ENCODE results near the gene SEC31A. TPM values are rescaled to one million over a fixed set of nuclear protein-coding genes. Genes with fewer than 3 reads are reported as not detected.
"Not testable (repeated sequence)": the region's sequence is repeated elsewhere in the genome, so short reads cannot be mapped to it uniquely, and the experiment has no call there.

The SEC31A gene
- total RNA-seq, 1 donor = 186 TPM

DNA sequence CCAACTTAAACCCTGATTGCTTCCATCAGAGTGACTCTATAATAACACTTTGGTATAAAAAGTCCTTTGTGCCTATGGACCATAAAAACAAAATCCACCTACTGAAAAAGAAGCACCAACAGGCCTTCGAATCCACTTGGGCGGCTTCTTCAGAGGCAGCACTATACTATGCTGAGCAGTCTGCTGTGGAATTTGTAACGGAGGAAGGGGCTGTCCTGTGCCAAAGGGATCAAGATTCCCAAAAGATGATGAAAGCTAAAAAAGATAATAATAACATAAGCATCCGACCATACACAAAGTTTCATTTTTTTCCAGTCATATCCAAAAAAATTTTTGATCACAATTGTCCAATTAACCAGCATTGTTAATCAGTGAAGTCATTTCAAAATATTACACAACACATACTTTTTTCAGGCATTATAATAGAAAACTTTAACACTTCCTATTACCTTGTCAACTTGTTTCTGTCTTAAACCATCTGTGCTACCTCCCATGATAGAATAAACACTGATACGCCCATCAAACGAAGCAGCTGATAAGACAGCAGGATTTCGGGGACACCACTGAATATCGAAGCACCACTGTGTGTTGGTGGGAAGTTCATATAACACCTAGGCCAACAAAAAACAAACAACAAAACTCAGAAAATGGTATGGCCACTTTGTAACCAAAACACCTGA, 24.1 kb downstream of the SEC31A start:
- Histone ChIP-seq H3K4me3 (ENCODE audit: low read length) (no peak overlapping the region), H3K9me3 (ENCODE audit: low read depth, low read length) (no peaks in the 10 kb centered on the region), H3K27me3 (ENCODE audit: insufficient read depth, low read length) (no peaks in the 10 kb centered on the region), H3K4me1 (ENCODE audit: insufficient read depth, low read length) (peaks cover 12% of the 10 kb centered on the region)

DNA sequence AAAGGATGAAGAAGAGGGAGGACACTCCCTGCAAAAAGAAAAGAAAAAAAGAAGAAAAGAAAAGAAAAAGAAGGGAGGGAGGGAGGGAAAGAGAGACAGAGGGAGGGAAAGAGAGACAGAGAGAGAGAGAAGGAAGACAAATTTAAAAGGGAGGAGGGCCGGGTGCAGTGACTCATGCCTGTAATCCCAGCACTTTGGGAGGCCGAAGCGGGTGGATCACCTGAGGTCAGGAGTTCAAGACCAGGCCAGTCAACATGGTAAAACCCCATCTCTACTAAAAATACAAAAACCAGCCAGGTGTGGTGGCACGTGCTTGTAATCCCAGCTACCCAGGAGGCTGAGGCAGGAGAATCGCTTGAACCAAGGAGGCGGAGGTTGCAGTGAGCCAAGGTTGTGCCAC, 24.9 kb downstream of the SEC31A start:
- H3K4me1 ChIP-seq (ENCODE audit: insufficient read depth, low read length) = peaks cover 12% of the 10 kb centered on the region
- not testable (repeated sequence) for H3K27me3 ChIP-seq (ENCODE audit: insufficient read depth, low read length); H3K9me3 ChIP-seq (ENCODE audit: low read depth, low read length); H3K4me3 ChIP-seq (ENCODE audit: low read length)

DNA sequence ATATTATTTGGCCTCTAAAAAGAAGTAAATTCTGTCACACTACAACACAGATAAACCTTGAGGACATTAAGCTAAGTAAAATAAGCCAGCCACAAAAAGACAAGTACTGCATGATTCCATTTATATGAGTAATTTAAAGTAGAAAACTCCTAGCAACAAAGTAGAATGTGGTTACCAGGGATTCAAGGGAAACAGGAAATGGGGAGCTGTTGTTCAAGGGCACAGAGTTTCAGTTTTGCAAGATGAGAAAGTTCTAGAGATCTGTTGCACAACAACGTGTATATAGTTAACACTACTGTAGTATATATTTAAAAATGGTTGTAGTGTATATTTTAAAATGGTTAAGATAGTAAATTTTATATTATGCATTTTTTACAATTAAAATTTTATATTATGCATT, 25.4 kb downstream of the SEC31A start:
- no peak overlapping the region for H3K4me3 ChIP-seq (ENCODE audit: low read length)
- H3K27me3 ChIP-seq (ENCODE audit: insufficient read depth, low read length) = no peaks in the 10 kb centered on the region
- H3K9me3 ChIP-seq (ENCODE audit: low read depth, low read length) = no peaks in the 10 kb centered on the region

DNA sequence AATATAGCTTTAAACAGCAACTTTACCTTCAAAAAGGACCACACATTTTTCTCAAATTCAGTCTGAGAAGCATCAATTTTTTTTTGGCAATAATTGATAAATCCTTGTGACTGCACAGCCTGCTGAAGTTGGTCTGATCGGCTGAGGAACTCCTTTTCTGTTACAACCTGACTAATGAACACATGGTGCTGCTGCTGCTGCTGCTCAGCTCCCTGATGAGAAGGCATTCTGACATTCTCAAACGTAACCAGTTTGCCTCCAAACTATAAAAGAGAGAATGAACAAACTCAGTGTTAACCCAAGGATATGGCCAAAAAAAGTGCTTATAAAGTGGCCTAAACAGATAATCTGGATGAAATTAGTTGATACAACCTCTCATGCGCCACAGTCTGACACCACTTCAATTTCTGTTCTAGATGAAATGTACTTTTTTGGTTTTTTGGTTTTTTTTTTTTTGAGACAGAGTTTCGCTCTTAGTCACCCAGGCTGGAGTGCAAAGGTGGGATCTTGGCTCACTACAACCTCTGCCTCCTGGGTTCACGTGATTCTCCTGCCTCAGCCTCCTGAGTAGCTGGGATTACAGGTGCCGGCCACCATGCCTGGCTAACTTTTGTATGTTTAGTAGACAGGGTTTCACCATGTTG, 26.5 kb downstream of the SEC31A start:
- no peaks in the 10 kb centered on the region for H3K27me3 ChIP-seq (ENCODE audit: insufficient read depth, low read length)
- peaks cover 12% of the 10 kb centered on the region for H3K4me1 ChIP-seq (ENCODE audit: insufficient read depth, low read length)
- H3K4me3 ChIP-seq (ENCODE audit: low read length) = no peak overlapping the region
- no peaks in the 10 kb centered on the region for H3K9me3 ChIP-seq (ENCODE audit: low read depth, low read length)

More for the DNA sequence above, 25.4 kb downstream of the SEC31A start:
- peaks cover 12% of the 10 kb centered on the region for H3K4me1 ChIP-seq (ENCODE audit: insufficient read depth, low read length)

DNA sequence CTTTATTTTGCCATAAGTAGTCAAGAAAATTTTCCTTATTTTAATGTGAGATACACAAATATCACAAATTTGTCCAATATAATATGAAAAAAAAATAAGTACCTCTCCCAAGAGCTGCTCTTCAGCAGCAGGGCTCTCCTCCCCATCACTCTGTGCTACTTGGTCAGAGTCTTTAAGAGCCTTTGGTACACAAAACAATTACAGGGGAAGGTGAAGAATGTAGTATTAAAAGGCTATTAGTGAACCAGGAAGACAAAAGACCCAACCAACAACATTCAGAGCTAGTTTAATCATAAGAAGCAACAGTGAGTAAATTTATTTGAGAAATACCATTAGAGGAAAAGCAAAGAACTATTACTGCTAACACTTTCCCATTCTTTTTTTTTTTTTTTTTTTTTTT, 29.4 kb downstream of the SEC31A start:
- no peaks in the 10 kb centered on the region for H3K27me3 ChIP-seq (ENCODE audit: insufficient read depth, low read length)
- H3K4me3 ChIP-seq (ENCODE audit: low read length) = no peak overlapping the region
- H3K9me3 ChIP-seq (ENCODE audit: low read depth, low read length) = no peaks in the 10 kb centered on the region
- peaks cover 12% of the 10 kb centered on the region for H3K4me1 ChIP-seq (ENCODE audit: insufficient read depth, low read length)

DNA sequence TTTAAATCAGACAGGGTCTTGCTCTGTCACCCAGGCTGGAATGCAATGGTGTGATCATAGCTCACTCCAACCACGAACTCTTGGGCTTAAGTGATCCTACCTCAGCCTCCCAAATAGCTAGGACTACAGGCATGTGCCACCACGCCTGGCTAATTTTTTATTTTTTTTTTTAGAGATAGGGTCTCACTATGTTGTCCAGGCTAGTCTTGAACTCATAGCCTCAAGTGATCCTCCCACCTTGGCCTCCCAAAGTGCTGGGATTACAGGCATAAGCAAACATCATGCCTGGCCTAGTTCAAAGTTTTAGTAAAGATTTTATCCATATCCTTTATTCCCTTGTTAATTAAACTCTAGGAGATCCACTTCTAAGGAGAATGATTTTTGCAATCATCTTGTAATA, 30.5 kb downstream of the SEC31A start:
- not testable (repeated sequence) for H3K9me3 ChIP-seq (ENCODE audit: low read depth, low read length); H3K27me3 ChIP-seq (ENCODE audit: insufficient read depth, low read length); H3K4me1 ChIP-seq (ENCODE audit: insufficient read depth, low read length); H3K4me3 ChIP-seq (ENCODE audit: low read length)

DNA sequence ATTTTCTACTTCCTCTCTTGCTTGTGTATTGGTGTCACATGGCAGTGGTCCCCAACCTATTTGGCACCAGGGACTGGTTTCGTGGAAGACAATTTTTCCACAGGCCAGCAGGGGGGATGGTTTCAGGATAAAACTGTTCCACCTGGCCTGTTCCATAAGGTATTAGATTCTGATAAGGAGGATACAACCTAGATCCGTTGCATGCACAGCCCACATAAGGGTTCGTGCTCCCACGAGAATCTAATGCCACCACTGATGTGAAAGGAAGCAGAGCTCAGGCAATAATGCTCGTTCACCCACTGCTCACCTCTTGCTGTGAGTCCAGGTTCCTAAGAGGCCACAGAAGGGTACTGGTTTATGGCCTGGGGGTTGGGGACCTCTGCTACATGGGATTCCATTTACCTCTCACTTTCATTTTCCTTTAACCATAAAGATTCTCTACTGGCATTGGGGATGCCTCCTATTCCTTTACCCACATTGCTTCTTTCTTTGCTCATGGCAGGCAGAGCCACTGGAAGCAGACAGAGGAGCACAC, 38.1 kb downstream of the SEC31A start:
- Histone ChIP-seq H3K4me1 (ENCODE audit: insufficient read depth, low read length) (no peaks in the 10 kb centered on the region), H3K9me3 (ENCODE audit: low read depth, low read length) (no peaks in the 10 kb centered on the region), H3K27me3 (ENCODE audit: insufficient read depth, low read length) (no peaks in the 10 kb centered on the region), H3K4me3 (ENCODE audit: low read length) (no peak overlapping the region)

DNA sequence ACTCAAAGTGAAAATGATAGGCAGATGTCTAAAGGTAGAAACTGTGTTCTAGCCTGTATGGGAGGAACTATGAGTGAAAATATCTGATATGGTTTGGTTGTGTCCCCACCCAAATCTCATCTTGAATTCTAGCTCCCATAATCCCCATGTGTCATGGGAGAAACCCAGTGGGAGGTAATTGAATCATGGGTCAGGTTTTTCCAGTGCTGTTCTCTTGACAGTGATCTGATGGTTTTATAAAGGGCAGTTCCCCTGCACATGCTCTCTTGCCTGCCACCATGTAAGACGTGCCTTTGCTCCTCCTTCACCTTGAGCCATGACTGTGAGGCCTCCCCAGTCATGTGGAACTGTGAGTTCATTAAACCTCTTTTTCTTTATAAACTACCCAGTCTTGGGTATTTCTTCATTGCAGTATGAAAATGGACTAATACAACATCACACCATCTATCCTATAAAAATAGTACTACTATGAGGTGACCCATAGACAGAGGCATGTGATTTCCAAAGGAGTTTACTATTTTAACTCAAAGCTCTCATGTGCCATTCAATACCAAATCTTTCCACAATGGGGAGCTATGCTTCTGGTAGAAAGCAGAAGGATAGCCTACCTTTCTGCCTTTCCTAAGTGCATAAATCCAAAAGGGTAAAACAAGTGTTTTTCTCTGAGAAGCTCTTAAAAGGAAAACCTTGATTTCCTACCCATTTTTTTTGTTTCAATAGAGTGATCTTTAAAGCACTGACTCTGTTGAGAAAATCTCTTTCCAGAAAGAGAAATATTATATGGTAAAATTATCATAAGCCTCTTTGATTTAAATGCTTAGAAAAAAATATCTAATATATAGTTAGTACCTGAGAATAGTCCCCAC, 38.8 kb downstream of the SEC31A start:
- no peaks in the 10 kb centered on the region for H3K27me3 ChIP-seq (ENCODE audit: insufficient read depth, low read length)
- no peaks in the 10 kb centered on the region for H3K4me1 ChIP-seq (ENCODE audit: insufficient read depth, low read length)
- H3K9me3 ChIP-seq (ENCODE audit: low read depth, low read length) = no peaks in the 10 kb centered on the region
- no peak overlapping the region for H3K4me3 ChIP-seq (ENCODE audit: low read length)

DNA sequence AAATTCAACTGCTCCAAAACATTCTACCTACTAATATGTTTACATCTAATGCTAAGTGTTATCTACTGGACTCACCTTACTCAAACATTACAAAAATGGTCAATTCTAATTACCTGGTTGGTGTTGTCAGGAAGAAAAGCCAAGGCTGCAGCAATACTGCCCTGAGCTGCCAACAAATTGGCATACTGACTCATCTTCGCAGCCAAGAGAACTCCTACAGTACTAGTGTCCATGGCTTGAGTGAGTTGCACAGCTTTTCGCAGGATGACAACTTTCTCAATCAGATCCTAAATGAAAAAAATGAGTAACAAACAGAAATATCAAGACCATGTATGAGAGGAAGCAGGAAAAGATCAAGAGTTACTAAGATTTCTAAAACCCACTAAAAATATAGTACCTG, 39.6 kb downstream of the SEC31A start:
- H3K9me3 ChIP-seq (ENCODE audit: low read depth, low read length) = no peaks in the 10 kb centered on the region
- no peaks in the 10 kb centered on the region for H3K27me3 ChIP-seq (ENCODE audit: insufficient read depth, low read length)
- no peaks in the 10 kb centered on the region for H3K4me1 ChIP-seq (ENCODE audit: insufficient read depth, low read length)
- no peak overlapping the region for H3K4me3 ChIP-seq (ENCODE audit: low read length)

DNA sequence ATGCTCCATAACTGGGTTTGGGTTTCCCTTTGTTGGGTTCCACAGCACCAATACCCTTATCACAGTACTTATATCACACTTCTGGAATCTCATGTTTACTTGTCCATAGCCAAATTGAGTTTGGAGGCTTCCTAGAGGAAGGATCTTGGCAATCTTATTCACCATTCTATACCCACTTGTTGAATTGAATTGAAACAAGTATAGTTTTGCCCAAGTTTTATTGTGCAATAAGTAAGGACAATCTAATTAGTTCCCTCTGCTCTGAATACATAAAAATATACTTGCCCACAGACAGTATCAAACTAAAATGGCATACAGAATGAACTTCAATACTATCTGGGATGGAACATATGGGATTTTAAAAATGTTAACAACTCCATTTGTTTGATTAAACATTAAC, 40.3 kb downstream of the SEC31A start:
- Histone ChIP-seq H3K4me1 (ENCODE audit: insufficient read depth, low read length) (no peaks in the 10 kb centered on the region), H3K9me3 (ENCODE audit: low read depth, low read length) (no peaks in the 10 kb centered on the region), H3K4me3 (ENCODE audit: low read length) (no peak overlapping the region), H3K27me3 (ENCODE audit: insufficient read depth, low read length) (no peaks in the 10 kb centered on the region)

DNA sequence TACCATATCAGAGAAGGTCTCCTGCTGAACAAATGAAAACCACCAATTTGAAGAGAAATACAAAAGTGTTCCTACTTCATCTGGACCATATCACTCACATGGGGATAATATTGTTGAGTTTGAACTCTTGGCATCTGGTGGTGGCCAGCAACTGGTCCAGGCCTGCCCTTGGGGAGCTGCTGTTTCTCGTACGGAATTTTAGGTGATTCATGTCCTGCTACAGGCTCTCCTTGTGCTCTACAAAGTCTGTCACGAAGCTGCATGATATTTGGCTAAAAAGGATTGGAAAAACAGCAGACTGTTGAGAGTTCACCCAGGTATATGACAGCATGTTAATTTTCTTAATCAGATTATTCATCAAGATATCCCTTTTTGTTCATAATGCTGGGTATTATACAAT, 42.2 kb downstream of the SEC31A start:
- Histone ChIP-seq H3K4me1 (ENCODE audit: insufficient read depth, low read length) (no peaks in the 10 kb centered on the region), H3K27me3 (ENCODE audit: insufficient read depth, low read length) (no peaks in the 10 kb centered on the region), H3K4me3 (ENCODE audit: low read length) (no peak overlapping the region), H3K9me3 (ENCODE audit: low read depth, low read length) (no peaks in the 10 kb centered on the region)

DNA sequence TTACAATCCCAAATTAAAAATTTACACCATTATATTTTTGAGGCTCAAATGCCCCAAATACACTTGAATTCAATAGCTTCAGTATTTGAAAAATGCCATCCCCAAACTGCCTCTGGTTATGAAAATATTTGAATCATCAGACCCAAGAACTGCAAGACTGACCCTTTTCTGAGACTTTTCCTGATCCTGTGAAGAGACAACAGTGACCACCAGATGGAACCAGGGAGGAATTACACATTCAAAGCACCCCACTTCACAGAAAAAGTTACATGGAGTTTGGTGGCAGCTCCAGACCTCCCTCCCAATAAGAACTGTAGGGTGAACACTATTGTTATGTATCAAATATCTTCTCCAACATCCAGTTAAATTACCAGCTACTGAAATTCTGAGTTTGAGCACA, 48.4 kb downstream of the SEC31A start:
- H3K4me3 ChIP-seq (ENCODE audit: low read length) = no peak overlapping the region
- no peaks in the 10 kb centered on the region for H3K9me3 ChIP-seq (ENCODE audit: low read depth, low read length)
- H3K4me1 ChIP-seq (ENCODE audit: insufficient read depth, low read length) = no peaks in the 10 kb centered on the region
- H3K27me3 ChIP-seq (ENCODE audit: insufficient read depth, low read length) = no peaks in the 10 kb centered on the region

DNA sequence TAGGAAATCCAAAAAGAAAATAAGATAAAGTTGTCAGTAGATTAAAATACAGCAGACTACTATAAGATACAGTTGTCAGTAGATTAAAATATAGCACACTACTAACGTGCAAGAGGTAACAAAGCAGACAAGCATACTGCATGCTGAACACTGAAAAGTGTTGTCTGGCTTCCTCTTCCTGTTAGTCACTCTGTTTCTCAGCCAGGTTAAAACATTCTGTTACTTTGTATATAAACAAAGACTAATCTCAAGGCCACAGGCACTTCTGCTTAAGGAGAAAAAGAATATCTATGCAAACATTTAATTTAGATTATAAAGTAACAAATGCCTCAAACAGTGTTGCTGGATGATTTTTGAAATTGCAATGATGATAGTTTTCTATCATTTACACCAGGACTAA, 51.3 kb downstream of the SEC31A start:
- H3K27me3 ChIP-seq (ENCODE audit: insufficient read depth, low read length) = no peaks in the 10 kb centered on the region
- H3K4me1 ChIP-seq (ENCODE audit: insufficient read depth, low read length) = no peaks in the 10 kb centered on the region
- H3K9me3 ChIP-seq (ENCODE audit: low read depth, low read length) = no peaks in the 10 kb centered on the region
- no peak overlapping the region for H3K4me3 ChIP-seq (ENCODE audit: low read length)

DNA sequence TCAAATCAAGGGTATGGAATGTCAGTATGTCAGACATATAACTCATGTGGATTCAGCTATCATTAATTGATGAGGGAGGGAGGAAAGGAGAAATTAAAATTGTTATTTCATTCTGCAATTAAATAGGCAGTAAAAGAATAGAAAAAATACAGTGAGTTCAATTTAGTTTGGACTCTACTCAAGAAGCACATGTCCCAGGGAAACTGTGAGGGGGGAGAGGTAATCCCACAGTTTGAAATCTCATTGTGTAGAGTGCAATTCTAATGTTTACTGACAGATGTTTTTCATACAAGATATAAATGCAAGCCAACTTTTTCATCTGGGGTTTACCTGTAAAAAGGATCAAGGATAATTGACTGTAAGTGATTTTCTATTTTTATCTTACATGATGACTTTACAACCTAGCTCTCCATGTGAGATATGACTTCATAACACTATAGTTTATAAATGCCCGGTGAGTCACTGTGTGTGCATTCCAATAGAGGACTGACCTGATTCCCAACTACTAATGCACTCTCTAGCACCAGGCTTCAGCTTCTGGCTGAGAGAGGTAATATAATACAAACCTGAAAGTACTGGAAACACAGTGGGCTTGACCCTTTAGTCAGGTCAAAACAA, 57.1 kb downstream of the SEC31A start:
- no peak overlapping the region for H3K4me3 ChIP-seq (ENCODE audit: low read length)
- no peaks in the 10 kb centered on the region for H3K9me3 ChIP-seq (ENCODE audit: low read depth, low read length)
- no peaks in the 10 kb centered on the region for H3K4me1 ChIP-seq (ENCODE audit: insufficient read depth, low read length)
- no peaks in the 10 kb centered on the region for H3K27me3 ChIP-seq (ENCODE audit: insufficient read depth, low read length)

DNA sequence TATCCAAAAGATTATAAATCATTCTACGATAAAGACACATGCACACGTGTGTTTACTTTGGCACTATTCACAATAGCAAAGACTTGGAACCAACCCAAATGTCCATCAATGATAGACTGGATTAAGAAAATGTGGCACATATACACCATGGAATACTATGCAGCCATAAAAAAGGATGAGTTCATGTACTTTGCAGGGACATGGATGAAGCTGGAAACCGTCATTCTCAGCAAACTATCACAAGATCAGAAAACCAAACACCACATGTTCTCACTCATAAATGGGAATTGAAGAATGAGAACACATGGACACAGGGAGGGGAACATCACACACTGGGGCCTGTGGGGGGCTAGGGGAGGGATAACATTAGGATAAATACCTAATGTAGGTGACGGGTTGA, 57.9 kb downstream of the SEC31A start:
- H3K27me3 ChIP-seq (ENCODE audit: insufficient read depth, low read length); H3K4me3 ChIP-seq (ENCODE audit: low read length); H3K9me3 ChIP-seq (ENCODE audit: low read depth, low read length); H3K4me1 ChIP-seq (ENCODE audit: insufficient read depth, low read length): not testable (repeated sequence)

Data from mononuclear cell (primary cell).